ENCODE data around the gene KRT14.
"Not testable (repeated sequence)": the region's sequence is repeated elsewhere in the genome, so short reads cannot be mapped to it uniquely, and the experiment has no call there.

Gene KRT14

GRCh38 chr17:41544935-41545334, 41.8 kb downstream of the KRT14 start:
- DNase-seq: no peak

- no peak for DNase-seq
Observed at GRCh38 chr17:41544491-41544892, 42.2 kb downstream of the KRT14 start.

- DNase-seq: not testable (repeated sequence)
Observed at GRCh38 chr17:41542786-41543185, 43.9 kb downstream of the KRT14 start.

- DNase-seq: no peak
Observed at GRCh38 chr17:41542357-41542756, 44.3 kb downstream of the KRT14 start.

GRCh38 chr17:41540921-41541625, 45.6 kb downstream of the KRT14 start:
- DNase-seq: no peak

GRCh38 chr17:41539979-41540701, 46.6 kb downstream of the KRT14 start:
- no peak for DNase-seq

GRCh38 chr17:41539071-41539492, 47.6 kb downstream of the KRT14 start:
- no peak for DNase-seq

- no peak for DNase-seq
Observed at GRCh38 chr17:41538565-41538991, 48.1 kb downstream of the KRT14 start.

- no peak for DNase-seq
Observed at GRCh38 chr17:41537990-41538389, 48.7 kb downstream of the KRT14 start.

GRCh38 chr17:41537614-41537954, 49.1 kb downstream of the KRT14 start:
- DNase-seq: no peak

- no peak for DNase-seq
Observed at GRCh38 chr17:41536741-41537613, 49.7 kb downstream of the KRT14 start.

- no peak for DNase-seq
Observed at GRCh38 chr17:41535764-41536481, 50.8 kb downstream of the KRT14 start.

- DNase-seq: no peak
Observed at GRCh38 chr17:41534899-41535546, 51.7 kb downstream of the KRT14 start.

- DNase-seq: no peak
Observed at GRCh38 chr17:41533613-41534012, 53.1 kb downstream of the KRT14 start.

GRCh38 chr17:41532947-41533570, 53.6 kb downstream of the KRT14 start:
- no peak for DNase-seq
